PC-9 (cell line): Measurements from ENCODE around the gene SYCP2.

Experiments
- EZH2 ChIP-seq: fragments of 200-600 bp; sonication (generic); IDR thresholded peaks from 2 replicates; pipeline ENCODE4 v1.8.0; 2017; ENCODE audit warnings: antibody characterized with exemption, low read depth
- TF ChIP-seq, protein P1 (sequence below): fragments of 200-600 bp; sonication (generic); conservative IDR thresholded peaks from 2 replicates; pipeline ENCODE4 v1.6.1; 2017; ENCODE audit warnings: mixed run types, antibody characterized with exemption, mild to moderate bottlenecking, moderate library complexity

- no peak for TF ChIP-seq EZH2
- TF ChIP-seq, protein P1, sequence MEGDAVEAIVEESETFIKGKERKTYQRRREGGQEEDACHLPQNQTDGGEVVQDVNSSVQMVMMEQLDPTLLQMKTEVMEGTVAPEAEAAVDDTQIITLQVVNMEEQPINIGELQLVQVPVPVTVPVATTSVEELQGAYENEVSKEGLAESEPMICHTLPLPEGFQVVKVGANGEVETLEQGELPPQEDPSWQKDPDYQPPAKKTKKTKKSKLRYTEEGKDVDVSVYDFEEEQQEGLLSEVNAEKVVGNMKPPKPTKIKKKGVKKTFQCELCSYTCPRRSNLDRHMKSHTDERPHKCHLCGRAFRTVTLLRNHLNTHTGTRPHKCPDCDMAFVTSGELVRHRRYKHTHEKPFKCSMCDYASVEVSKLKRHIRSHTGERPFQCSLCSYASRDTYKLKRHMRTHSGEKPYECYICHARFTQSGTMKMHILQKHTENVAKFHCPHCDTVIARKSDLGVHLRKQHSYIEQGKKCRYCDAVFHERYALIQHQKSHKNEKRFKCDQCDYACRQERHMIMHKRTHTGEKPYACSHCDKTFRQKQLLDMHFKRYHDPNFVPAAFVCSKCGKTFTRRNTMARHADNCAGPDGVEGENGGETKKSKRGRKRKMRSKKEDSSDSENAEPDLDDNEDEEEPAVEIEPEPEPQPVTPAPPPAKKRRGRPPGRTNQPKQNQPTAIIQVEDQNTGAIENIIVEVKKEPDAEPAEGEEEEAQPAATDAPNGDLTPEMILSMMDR, result no peak
Observed at GRCh38 chr20:59835448-59836395, 97.7 kb downstream of the SYCP2 start.
